Caco-2 (cell line): ENCODE data around the gene NDUFV3. TPM values are rescaled to one million over a fixed set of nuclear protein-coding genes. Genes with fewer than 3 reads are reported as not detected.

ENCODE experiments used
- BruUV-seq: library from RNA; stranded (reverse); fragments of 400-500 nt; replicated peaks from 2 replicates; lab custom pipeline; 2021; lab: Mats Ljungman, UMichigan
- CTCF ChIA-PET: fragments of 300-600 bp; sonication (Branson Sonifier 250); formaldehyde crosslinking; loops from one replicate; lab custom pipeline; 2022; ENCODE audit warnings: antibody characterized with exemption; lab: Charles Lee
- POLR2A ChIA-PET: fragments of 300-600 bp; sonication (Branson Sonifier 250); formaldehyde crosslinking; loops from one replicate; lab custom pipeline; 2022; ENCODE audit warnings: antibody characterized with exemption; lab: Charles Lee
- DNase-seq, 2 experiments: peaks; one replicate each; pipeline versions ENCODE4 v3.0.0 to v3.0.0-alpha.2; 2020 to 2022
- H3K27me3 ChIP-seq: replicated peaks from 2 replicates; pipeline ENCODE4 v1.6.0; 2011; ENCODE audit warnings: low read length; ENCODE audit not compliant: control insufficient read depth, insufficient read depth
- H3K36me3 ChIP-seq: 2 replicates; pipeline ENCODE4 v1.5.1; 2011; ENCODE audit warnings: low read length; ENCODE audit not compliant: control insufficient read depth, insufficient read depth
- H3K4me1 ChIP-seq: fragments of 250-450 bp; sonication (Bioruptor Pico); 2 replicates; pipeline ENCODE4 v1.5.1; 2020; ENCODE audit warnings: mild to moderate bottlenecking
- H3K4me3 ChIP-seq: 2 replicates; pipeline ENCODE4 v1.5.1; 2011; ENCODE audit warnings: low read depth, mild to moderate bottlenecking, control low read depth, low read length
- H3K9me3 ChIP-seq: fragments of 250-450 bp; sonication (Bioruptor Pico); 2 replicates; pipeline ENCODE4 v1.5.1; 2020; ENCODE audit warnings: mild to moderate bottlenecking, moderate library complexity
- H3K27ac Mint-ChIP-seq: one replicate; pipeline ENCODE4 v1.8.0; 2022; ENCODE audit warnings: mixed read lengths; ENCODE audit not compliant: unreplicated experiment
- H3K27me3 Mint-ChIP-seq: one replicate; pipeline ENCODE4 v1.8.0; 2022; ENCODE audit warnings: mixed read lengths; ENCODE audit not compliant: insufficient read depth, unreplicated experiment
- H3K36me3 Mint-ChIP-seq: one replicate; pipeline ENCODE4 v1.8.0; 2022; ENCODE audit warnings: mild to moderate bottlenecking, mixed read lengths; ENCODE audit not compliant: insufficient read depth, unreplicated experiment
- H3K4me1 Mint-ChIP-seq: one replicate; pipeline ENCODE4 v1.8.0; 2022; ENCODE audit warnings: low read depth, mixed read lengths; ENCODE audit not compliant: unreplicated experiment
- H3K4me3 Mint-ChIP-seq: one replicate; pipeline ENCODE4 v1.8.0; 2022; ENCODE audit warnings: mild to moderate bottlenecking, moderate library complexity, mixed read lengths; ENCODE audit not compliant: unreplicated experiment
- H3K9me3 Mint-ChIP-seq: one replicate; pipeline ENCODE4 v1.8.0; 2022; ENCODE audit warnings: mixed read lengths; ENCODE audit not compliant: unreplicated experiment
- CTCF ChIP-seq, 2 experiments: fragments of 200-600 bp in 1 of 2; IDR thresholded peaks; 1 replicate in 1 of 2; 2 replicates in 1 of 2; pipeline versions ENCODE4 v1.5.1 to v1.8.0; 2011 to 2022; ENCODE audit warnings: antibody characterized with exemption in 1 of 2, control low read depth in 1 of 2, inconsistent platforms in 1 of 2, low read depth in 1 of 2, low read length in 1 of 2, mild to moderate bottlenecking in 1 of 2, moderate library complexity in 1 of 2; ENCODE audit not compliant: insufficient read depth in 1 of 2, severe bottlenecking in 1 of 2, unreplicated experiment in 1 of 2
- intact Hi-C: fragments of 100-400 bp; cut with micrococcal nuclease; formaldehyde crosslinking; loops from one replicate; pipeline ENCODE4 v1.10.0; 2022; ENCODE audit not compliant: unreplicated experiment
- total RNA-seq: library from RNA; stranded (reverse); gene quantifications from 2 replicates; pipeline ENCODE4 v1.2.3, GENCODE V29; 2022

The NDUFV3 gene
- total RNA-seq, 1 experiment from 2014 or later, result 32.5 TPM

GRCh38 chr21:42883921-42884320 is 9.2 kb upstream of the NDUFV3 start:
- ChIA-PET POLR2A (no interaction called here), CTCF (no interaction called here)
- intact Hi-C loops, result no loop called here
- H3K36me3 Mint-ChIP-seq, result peaks cover 17% of the 10 kb centered on the region
- no peaks in the 10 kb centered on the region for H3K36me3 ChIP-seq
- no peaks in the 10 kb centered on the region for H3K27me3 ChIP-seq
- H3K9me3 Mint-ChIP-seq, result no peaks in the 10 kb centered on the region
- H3K4me3 Mint-ChIP-seq, result no peak overlapping the region
- no peaks in the 10 kb centered on the region for H3K27me3 Mint-ChIP-seq
- DNase-seq, result no peak
- no peak for TF ChIP-seq CTCF (IDR thresholded peaks at IDR 0.05; ENCODE audit: insufficient read depth in 1 of 2, low read depth in 1 of 2, low read length in 1 of 2, severe bottlenecking in 1 of 2, unreplicated experiment in 1 of 2)
- H3K9me3 ChIP-seq, result no peaks in the 10 kb centered on the region
- peaks cover 14% of the 10 kb centered on the region for H3K4me1 Mint-ChIP-seq
- H3K4me1 ChIP-seq, result peaks cover 4% of the 10 kb centered on the region; the same call in 1 of the 2 replicates
- BruUV-seq, result no TSS peak
- H3K4me3 ChIP-seq, result no peak overlapping the region
- no peak overlapping the region for H3K27ac Mint-ChIP-seq

- no peak overlapping the region for H3K4me3 Mint-ChIP-seq
- no peaks in the 10 kb centered on the region for H3K4me1 ChIP-seq
- H3K27me3 Mint-ChIP-seq, result no peaks in the 10 kb centered on the region
- no peaks in the 10 kb centered on the region for H3K27me3 ChIP-seq
- ChIA-PET POLR2A (no interaction called here), CTCF (interaction anchor here (0.7 kb wide), 1 partner anchor 215 kb away, joined by 6 read pairs; no protein-coding TSS in a partner anchor)
- no peaks in the 10 kb centered on the region for H3K9me3 Mint-ChIP-seq
- TF ChIP-seq CTCF (IDR thresholded peaks at IDR 0.05; ENCODE audit: insufficient read depth in 1 of 2, low read depth in 1 of 2, low read length in 1 of 2, severe bottlenecking in 1 of 2, unreplicated experiment in 1 of 2), result no peak
- H3K4me3 ChIP-seq, result no peak overlapping the region
- no peak for DNase-seq
- no peaks in the 10 kb centered on the region for H3K9me3 ChIP-seq
- BruUV-seq, result no TSS peak
- no peaks in the 10 kb centered on the region for H3K36me3 ChIP-seq
- H3K36me3 Mint-ChIP-seq, result peaks cover 2% of the 10 kb centered on the region
- no peaks in the 10 kb centered on the region for H3K4me1 Mint-ChIP-seq
- no peak overlapping the region for H3K27ac Mint-ChIP-seq
- intact Hi-C loops, result no loop called here
These were observed 5.8 kb upstream of the NDUFV3 start for GRCh38 chr21:42887326-42887725.

- Histone ChIP-seq H3K4me1 (no peaks in the 10 kb centered on the region), H3K9me3 (no peaks in the 10 kb centered on the region), H3K27me3 (no peaks in the 10 kb centered on the region), H3K4me3 (peak overlapping the region; percentile 79), H3K36me3 (no peaks in the 10 kb centered on the region; the same call in 1 of the 2 replicates)
- Mint-ChIP-seq H3K27ac (peak overlapping the region; percentile 92), H3K4me3 (peak overlapping the region; percentile 90), H3K27me3 (no peaks in the 10 kb centered on the region), H3K36me3 (peaks cover 26% of the 10 kb centered on the region), H3K4me1 (no peaks in the 10 kb centered on the region), H3K9me3 (no peaks in the 10 kb centered on the region)
- BruUV-seq, result TSS peak; percentile 94
- intact Hi-C loops, result loop anchor here (2.0 kb wide), 1 partner anchor 14 kb away; the partner anchor contains the start of gene WDR4
- ChIA-PET CTCF (interaction anchor here (1.0 kb wide), 1 partner anchor 299 kb away, joined by 3 read pairs; no protein-coding TSS in a partner anchor), POLR2A (interaction anchor here (2.0 to 2.4 kb wide), 2 partner anchors 14 to 81 kb away, joined by 6 to 14 read pairs; no protein-coding TSS in a partner anchor)
- TF ChIP-seq CTCF (IDR thresholded peaks at IDR 0.05; ENCODE audit: insufficient read depth in 1 of 2, low read depth in 1 of 2, low read length in 1 of 2, severe bottlenecking in 1 of 2, unreplicated experiment in 1 of 2), result no peak
- no peak for DNase-seq
These were observed 553 bp upstream of the NDUFV3 start for GRCh38 chr21:42892582-42892930.
